GM12878 (cell line): ENCODE data around the gene HDDC2. TPM values are rescaled to one million over a fixed set of nuclear protein-coding genes. Genes with fewer than 3 reads are reported as not detected.

Experiments used
- ASH2L ChIP-seq: fragments of 300-600, 200-600 bp; sonication (generic); IDR thresholded peaks from 2 replicates; pipeline ENCODE4 v1.6.1; 2017; ENCODE audit warnings: low read depth, mild to moderate bottlenecking, borderline replicate concordance
- BACH1 ChIP-seq: fragments of 450-650 bp; IDR thresholded peaks from 2 replicates; pipeline ENCODE4 v1.6.1; 2017; ENCODE audit warnings: mild to moderate bottlenecking, borderline replicate concordance
- BRCA1 ChIP-seq: IDR thresholded peaks from 2 replicates; pipeline ENCODE4 v1.6.1; 2011; ENCODE audit warnings: low read depth, low read length, improper control_type of control experiment
- CBX3 ChIP-seq: fragments of 200-600 bp; sonication (generic); IDR thresholded peaks from 2 replicates; pipeline ENCODE4 v1.6.1; 2016; ENCODE audit warnings: low read depth, borderline replicate concordance
- CHD4 ChIP-seq: fragments of 200-600 bp; sonication (generic); IDR thresholded peaks from 2 replicates; pipeline ENCODE4 v1.6.1; 2016; ENCODE audit warnings: mild to moderate bottlenecking
- EED ChIP-seq: sonication (generic); IDR thresholded peaks from 2 replicates; pipeline ENCODE4 v1.6.1; 2016; ENCODE audit warnings: antibody characterized with exemption, low read depth
- ELK1 ChIP-seq: IDR thresholded peaks from 2 replicates; pipeline ENCODE4 v1.6.1; 2012; ENCODE audit warnings: low read depth, low read length, improper control_type of control experiment
- EP300 ChIP-seq, 2 experiments: fragments of 150-350 bp in 1 of 2; IDR thresholded peaks; 2 replicates each; pipeline ENCODE4 v1.6.1; 2011 to 2012; ENCODE audit warnings: low read depth in 2 of 2, low read length in 2 of 2, borderline replicate concordance in 1 of 2, improper control_type of control experiment in 1 of 2, inconsistent platforms in 1 of 2; ENCODE audit not compliant: control insufficient read depth in 1 of 2
- ESRRA ChIP-seq: IDR thresholded peaks from 2 replicates; pipeline ENCODE4 v1.6.1; 2012; ENCODE audit warnings: mild to moderate bottlenecking, low read length, improper control_type of control experiment
- EZH2 ChIP-seq: IDR thresholded peaks from 2 replicates; pipeline ENCODE4 v1.6.1; 2012; ENCODE audit warnings: low read depth, mild to moderate bottlenecking, control low read depth, inconsistent platforms, low read length, borderline replicate concordance; ENCODE audit not compliant: control insufficient read depth
- FOS ChIP-seq: IDR thresholded peaks from 3 replicates; pipeline ENCODE4 v1.6.1; 2011; ENCODE audit warnings: borderline replicate concordance; ENCODE audit not compliant: insufficient read length; ENCODE audit errors: extremely low read depth
- GABPA ChIP-seq: IDR thresholded peaks from 2 replicates; pipeline ENCODE4 v1.6.1; 2014; ENCODE audit warnings: antibody characterized with exemption, low read depth, mild to moderate bottlenecking, inconsistent platforms
- JUND ChIP-seq: IDR thresholded peaks from 2 replicates; pipeline ENCODE4 v1.6.1; 2012; ENCODE audit warnings: low read depth, mild to moderate bottlenecking, low read length, improper control_type of control experiment, moderate library complexity
- KDM1A ChIP-seq: fragments of 200-600 bp; sonication (generic); IDR thresholded peaks from 2 replicates; pipeline ENCODE4 v1.6.1; 2016; ENCODE audit warnings: borderline replicate concordance
- MAX ChIP-seq: IDR thresholded peaks from 2 replicates; pipeline ENCODE4 v1.6.1; 2012; ENCODE audit warnings: low read depth, low read length, improper control_type of control experiment
- MTA3 ChIP-seq: IDR thresholded peaks from 2 replicates; pipeline ENCODE4 v1.6.1; 2012; ENCODE audit warnings: low read length, inconsistent platforms, borderline replicate concordance
- MXI1 ChIP-seq: fragments of 150-350 bp; IDR thresholded peaks from 2 replicates; pipeline ENCODE4 v1.6.1; 2011; ENCODE audit warnings: low read depth, mild to moderate bottlenecking, inconsistent platforms, low read length, improper control_type of control experiment
- MYC ChIP-seq: IDR thresholded peaks from 2 replicates; pipeline ENCODE4 v1.6.1; 2011; ENCODE audit warnings: mild to moderate bottlenecking, low read length, moderate library complexity, inconsistent platforms; ENCODE audit not compliant: insufficient read depth, insufficient replicate concordance, insufficient read length, severe bottlenecking
- NFYA ChIP-seq: IDR thresholded peaks from 2 replicates; pipeline ENCODE4 v1.6.1; 2011; ENCODE audit warnings: low read depth, mild to moderate bottlenecking, low read length, improper control_type of control experiment, borderline replicate concordance
- RCOR1 ChIP-seq: conservative IDR thresholded peaks from 2 replicates; pipeline ENCODE4 v1.6.1; 2012; ENCODE audit warnings: low read depth, low read length, improper control_type of control experiment
- SIN3A ChIP-seq: IDR thresholded peaks from 2 replicates; pipeline ENCODE4 v1.6.1; 2012; ENCODE audit warnings: low read depth, low read length, improper control_type of control experiment
- USF2 ChIP-seq: IDR thresholded peaks from 2 replicates; pipeline ENCODE4 v1.6.1; 2011; ENCODE audit warnings: low read depth, low read length, improper control_type of control experiment, borderline replicate concordance
- ZNF207 ChIP-seq: fragments of 450-650 bp; IDR thresholded peaks from 2 replicates; pipeline ENCODE4 v1.6.1; 2014; ENCODE audit warnings: antibody characterized with exemption, mild to moderate bottlenecking, borderline replicate concordance
- ZNF274 ChIP-seq: IDR thresholded peaks from one replicate; pipeline ENCODE4 v1.8.0; 2011; ENCODE audit not compliant: insufficient read length, insufficient read depth
- ZZZ3 ChIP-seq: IDR thresholded peaks from 2 replicates; pipeline ENCODE4 v1.6.1; 2011; ENCODE audit warnings: low read depth; ENCODE audit not compliant: control insufficient read depth, insufficient read length
- polyA plus RNA-seq, 11 experiments: library from polyadenylated mRNA; depleted of rRNA in 4 of 11; unstranded in 6 of 11; stranded (reverse) in 5 of 11; fragments of >200 nt; fragmentation: Nextera tagmentation in 4 of 11; fragmentation: Illumina TruSeq in 1 of 11; extraction: Ambion mirVana in 4 of 11; extraction: Trizol in 1 of 11; gene quantifications; 1 replicate in 1 of 11; 2 replicates in 10 of 11; pipeline versions ENCODE4 v1.2.1 to v1.2.3, GENCODE V29; 2011 to 2016; ENCODE audit warnings: inconsistent platforms in 2 of 11, missing spikeins in 2 of 11, low read depth in 1 of 11
- total RNA-seq, 4 experiments: library from RNA; depleted of rRNA in 3 of 4; stranded (reverse); fragments of >200 nt in 3 of 4; fragmentation: Illumina TruSeq in 1 of 4; extraction: Trizol in 1 of 4; gene quantifications; 2 replicates each; pipeline versions ENCODE4 v1.2.1 to v1.2.3, GENCODE V29; 2013 to 2021

Gene HDDC2
- total and polyA plus RNA-seq, 10 of the 15 experiments (the other 5 are each of a cell fraction or from before 2014, with no cell fraction given), result 54.5 to 148 (median 92.7) TPM

GRCh38 chr6:125301435-125302391 is at the start of gene HDDC2 (continued):
- TF ChIP-seq GABPA (no peak; the same call in 1 of the 2 replicates), FOS (no peak), MTA3 (no peak), EED (0 out of 2 replicates have a peak, but pooled peaks have one; percentile 18), ESRRA (no peak), ZNF207 (no peak), KDM1A (no peak), MXI1 (0 out of 2 replicates have a peak, but pooled peaks have one; percentile 12), MAX (peak; percentile 44; the same call in 1 of the 2 replicates), MYC (peak; percentile 86), NFYA (no peak), ASH2L (no peak), EP300 (IDR thresholded peaks at IDR 0.05; ENCODE audit: borderline replicate concordance in 1 of 2, control insufficient read depth in 1 of 2, low read depth in 2 of 2, low read length in 2 of 2) (no peak), BACH1 (peak; percentile 56; the same call in 1 of the 2 replicates), ZNF274 (no peak), JUND (no peak), ZZZ3 (no peak), ELK1 (no peak; the same call in 1 of the 2 replicates), CHD4 (no peak), SIN3A (no peak), USF2 (no peak), EZH2 (no peak), RCOR1 (no peak), BRCA1 (no peak), CBX3 (no peak)
